AG10803 (cell line): Measurements from ENCODE around the gene BUB3.

Experiments
- DNase-seq: peaks from one replicate; pipeline ENCODE4 v3.0.0; 2010; ENCODE audit warnings: low read depth
- H3K4me3 ChIP-seq: 2 replicates; pipeline ENCODE4 v1.5.1; 2011; ENCODE audit warnings: mild to moderate bottlenecking, low read length, control low read depth
- TF ChIP-seq, protein P1 (sequence below): conservative IDR thresholded peaks from 2 replicates; pipeline ENCODE4 v1.5.1; 2011; ENCODE audit warnings: mild to moderate bottlenecking, low read length, control low read depth, inconsistent platforms

Gene BUB3

DNA sequence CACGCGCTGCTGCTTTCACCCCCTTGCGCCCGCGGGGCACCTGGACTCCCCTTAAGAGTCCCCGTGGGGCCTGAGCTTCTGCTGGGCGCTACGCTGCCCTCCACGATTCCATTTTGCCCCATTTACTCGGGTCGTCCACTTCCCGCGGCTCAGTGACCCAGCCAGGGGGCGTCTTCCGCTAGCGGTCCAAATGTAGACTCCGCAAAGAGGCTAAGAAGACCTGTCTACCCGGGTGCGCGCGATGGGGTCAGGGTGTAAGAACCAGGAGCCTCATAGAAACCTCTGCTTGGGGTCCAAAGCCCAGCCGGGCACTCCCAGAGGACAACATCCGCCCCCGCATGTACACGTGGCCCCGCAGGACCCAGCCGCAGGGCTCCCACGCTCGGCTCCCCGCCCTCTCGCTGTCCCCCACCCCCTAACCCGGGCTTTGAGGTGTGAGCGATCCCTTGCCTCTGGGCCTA lies 11.5 kb upstream of the BUB3 start:
- TF ChIP-seq, protein P1, sequence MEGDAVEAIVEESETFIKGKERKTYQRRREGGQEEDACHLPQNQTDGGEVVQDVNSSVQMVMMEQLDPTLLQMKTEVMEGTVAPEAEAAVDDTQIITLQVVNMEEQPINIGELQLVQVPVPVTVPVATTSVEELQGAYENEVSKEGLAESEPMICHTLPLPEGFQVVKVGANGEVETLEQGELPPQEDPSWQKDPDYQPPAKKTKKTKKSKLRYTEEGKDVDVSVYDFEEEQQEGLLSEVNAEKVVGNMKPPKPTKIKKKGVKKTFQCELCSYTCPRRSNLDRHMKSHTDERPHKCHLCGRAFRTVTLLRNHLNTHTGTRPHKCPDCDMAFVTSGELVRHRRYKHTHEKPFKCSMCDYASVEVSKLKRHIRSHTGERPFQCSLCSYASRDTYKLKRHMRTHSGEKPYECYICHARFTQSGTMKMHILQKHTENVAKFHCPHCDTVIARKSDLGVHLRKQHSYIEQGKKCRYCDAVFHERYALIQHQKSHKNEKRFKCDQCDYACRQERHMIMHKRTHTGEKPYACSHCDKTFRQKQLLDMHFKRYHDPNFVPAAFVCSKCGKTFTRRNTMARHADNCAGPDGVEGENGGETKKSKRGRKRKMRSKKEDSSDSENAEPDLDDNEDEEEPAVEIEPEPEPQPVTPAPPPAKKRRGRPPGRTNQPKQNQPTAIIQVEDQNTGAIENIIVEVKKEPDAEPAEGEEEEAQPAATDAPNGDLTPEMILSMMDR, result no peak
- H3K4me3 ChIP-seq, result no peak overlapping the region
- no peak for DNase-seq

DNA sequence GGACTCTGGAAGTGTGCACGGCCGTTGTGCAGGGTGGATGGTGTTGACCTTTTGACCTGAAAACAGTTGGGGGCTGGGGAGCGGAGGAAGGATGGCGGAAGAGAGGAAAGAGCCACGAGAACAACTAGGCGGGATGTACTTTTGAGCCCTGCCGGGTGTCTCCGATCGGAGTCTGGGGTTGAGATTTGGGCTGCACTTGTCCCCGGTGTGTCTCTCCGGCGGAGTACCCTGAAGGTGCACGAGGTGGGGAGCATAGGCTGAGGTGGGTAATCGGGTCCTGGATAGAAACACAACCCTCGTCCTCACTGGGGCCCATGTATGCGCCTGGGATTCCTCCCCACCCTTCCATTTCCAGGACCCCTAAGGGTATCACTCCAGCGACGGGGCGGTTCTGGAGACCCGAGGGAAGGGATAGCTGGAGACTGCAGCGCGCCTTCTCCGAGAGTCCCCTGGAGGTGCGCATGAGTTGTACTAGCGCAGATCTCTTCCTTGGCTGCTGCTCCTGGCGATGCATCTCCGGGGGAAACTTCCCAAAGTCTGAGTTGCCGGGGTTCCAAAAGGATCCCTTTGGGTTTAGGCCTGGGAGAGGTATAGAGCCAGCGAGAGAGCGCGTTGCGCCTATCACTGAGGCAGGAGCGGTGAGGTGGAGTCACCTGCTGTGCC lies 10.9 kb upstream of the BUB3 start:
- no peak overlapping the region for H3K4me3 ChIP-seq

DNA sequence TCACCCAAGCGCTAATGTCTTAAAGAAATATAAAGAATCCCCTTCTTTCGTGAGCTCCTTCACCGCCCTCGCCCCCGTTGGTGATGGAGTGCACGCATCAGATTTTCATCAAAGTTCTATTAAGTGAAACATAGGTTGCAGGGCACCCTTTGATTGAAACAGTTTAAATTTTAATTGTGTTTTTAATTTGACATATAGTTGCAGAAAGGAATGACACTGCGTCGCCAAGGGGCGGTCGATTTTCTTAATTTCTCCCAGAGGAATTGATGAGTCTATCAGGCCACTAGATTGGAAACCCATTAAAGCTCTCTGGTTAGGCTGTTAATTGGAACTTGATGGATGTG lies 10.4 kb upstream of the BUB3 start:
- DNase-seq, result no peak
- TF ChIP-seq, protein P1, result no peak
- H3K4me3 ChIP-seq, result no peak overlapping the region

More for the DNA sequence above, 10.9 kb upstream of the BUB3 start:
- TF ChIP-seq, protein P1, result no peak
- no peak for DNase-seq

DNA sequence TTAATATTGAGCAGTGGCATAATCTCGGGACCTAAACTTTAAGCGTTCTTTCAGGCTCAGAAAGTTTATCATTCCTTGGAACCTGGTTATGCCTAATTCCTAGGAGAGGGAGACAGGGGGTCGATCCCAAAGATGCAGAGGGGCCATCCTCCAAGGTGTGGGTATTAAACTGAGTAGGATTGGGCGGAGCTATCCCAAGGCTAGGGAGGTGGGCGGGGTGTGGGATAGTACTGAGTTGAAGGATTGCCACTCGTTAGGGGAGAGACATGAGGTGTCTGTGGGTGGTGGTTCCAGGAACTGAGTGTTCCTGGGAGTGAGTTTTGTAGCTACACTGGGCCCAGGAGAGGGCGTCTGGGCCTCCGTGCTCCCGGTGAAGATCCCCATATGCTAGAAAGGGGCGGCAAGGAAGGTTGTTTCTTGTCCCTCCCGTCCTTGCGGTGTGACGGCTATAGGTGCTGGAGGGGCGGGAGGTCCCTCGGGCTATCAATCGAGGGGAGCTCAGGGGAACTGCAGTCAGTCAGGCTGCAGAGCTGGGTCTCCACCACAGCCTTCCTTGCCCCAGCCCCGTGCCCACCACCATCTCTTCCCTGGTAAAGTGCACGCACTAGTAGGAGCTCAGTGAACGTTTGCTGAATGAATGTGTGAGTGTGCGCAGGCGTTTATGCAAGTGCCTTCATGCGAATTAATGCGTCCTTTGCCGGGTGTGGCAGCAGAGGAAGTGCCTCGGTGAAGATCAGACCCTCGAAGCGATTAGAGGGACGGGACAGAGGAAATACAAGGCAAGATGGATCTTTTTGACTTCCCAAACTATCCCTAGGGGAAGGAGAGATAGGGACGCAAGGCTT lies 9.3 kb upstream of the BUB3 start:
- TF ChIP-seq, protein P1, result no peak
- DNase-seq, result no peak
- no peak overlapping the region for H3K4me3 ChIP-seq

DNA sequence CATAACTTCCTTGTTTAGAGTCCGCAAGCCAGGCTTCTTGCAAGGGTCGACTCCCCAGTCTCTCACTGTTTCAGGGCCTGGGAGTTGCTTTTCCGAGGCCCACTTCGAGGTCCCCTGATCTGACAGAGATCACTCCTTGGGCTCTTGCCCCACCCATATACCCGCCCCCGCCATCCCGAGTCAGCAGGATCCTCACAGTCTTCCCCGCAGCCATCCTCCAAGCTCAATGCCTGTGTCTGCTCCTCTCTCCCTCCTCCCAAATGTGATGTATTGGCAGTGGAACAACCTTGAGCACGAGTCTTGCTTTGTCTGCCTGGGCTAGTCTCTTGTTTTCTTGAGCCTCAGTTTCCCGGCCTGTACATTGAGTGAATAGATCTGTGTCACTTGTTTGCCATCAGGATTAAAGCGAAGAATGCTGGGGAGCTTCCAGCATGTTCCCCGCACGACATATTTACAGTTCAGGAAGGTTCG lies 8.6 kb upstream of the BUB3 start:
- TF ChIP-seq, protein P1, result no peak
- H3K4me3 ChIP-seq, result no peak overlapping the region
- DNase-seq, result no peak

DNA sequence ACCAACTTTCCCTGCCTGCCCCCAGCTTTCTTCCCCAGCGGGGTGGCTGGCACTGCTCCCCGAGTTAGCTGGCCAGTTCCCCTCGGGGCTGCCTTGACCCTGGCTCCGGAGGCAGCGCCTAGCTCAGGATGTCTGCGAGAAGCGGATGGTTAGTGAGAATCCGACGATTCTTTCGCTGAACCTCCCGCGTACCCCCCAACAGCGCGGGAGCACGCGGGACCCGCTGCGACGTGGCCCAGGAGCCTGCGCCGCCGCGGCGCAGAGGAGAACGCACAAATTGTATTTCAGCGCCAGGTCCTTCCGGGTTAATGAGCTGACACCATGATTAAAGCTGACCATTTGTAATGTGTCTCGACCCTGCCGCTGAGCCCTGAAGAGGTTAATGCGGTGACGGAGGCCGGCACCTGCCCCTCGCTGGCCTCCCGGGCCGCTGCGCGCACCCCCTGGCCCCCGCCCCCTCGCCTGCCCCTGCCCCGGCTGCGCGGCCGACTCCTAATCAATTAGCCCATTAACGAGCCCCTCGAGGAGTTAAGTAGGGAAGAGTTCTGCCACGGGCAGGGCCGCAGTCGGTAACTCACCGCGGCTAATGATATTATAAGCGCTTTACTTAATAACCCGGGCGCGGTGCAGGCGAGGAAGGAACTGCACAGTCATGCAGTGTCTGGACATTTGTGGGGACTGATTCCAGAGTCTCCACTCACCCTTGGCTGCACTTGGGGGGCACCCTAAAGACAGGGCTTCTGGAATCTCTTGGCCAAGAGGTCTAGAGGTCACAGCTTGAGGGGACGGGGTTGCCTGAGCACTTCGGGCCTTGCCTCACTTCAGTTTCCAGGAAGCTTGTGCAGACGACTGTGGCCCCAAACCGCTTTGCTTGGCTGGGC lies 7.9 kb upstream of the BUB3 start:
- TF ChIP-seq, protein P1, result no peak
- H3K4me3 ChIP-seq, result no peak overlapping the region
- no peak for DNase-seq
